ENCODE results near the gene THBS4.

The THBS4 gene

GRCh38 chr5:80034962-80035821 lies at the start of gene THBS4:
Gene THBS4, plus strand, starts transcription at chr5:80035348. Its CDS starts 190 bp downstream, at chr5:80035538.
- peak; percentile 15 for DNase-seq

- no peak for DNase-seq
Observed at GRCh38 chr5:79986260-79986659, 48.9 kb upstream of the THBS4 start.

GRCh38 chr5:79990205-79990597 lies 44.9 kb upstream of the THBS4 start:
- DNase-seq, result no peak

GRCh38 chr5:79990598-79991507 lies 44.3 kb upstream of the THBS4 start, which contains the start of gene MTX3:
Gene MTX3, minus strand, starts transcription at chr5:79991262. Its CDS starts 24 bp downstream, at chr5:79991238.
- peak; percentile 95 for DNase-seq

- no peak for DNase-seq
Observed at GRCh38 chr5:79992891-79993657, 42.1 kb upstream of the THBS4 start.

GRCh38 chr5:79999722-80000121 lies 35.4 kb upstream of the THBS4 start:
- no peak for DNase-seq

- DNase-seq, result no peak
Observed at GRCh38 chr5:80002677-80003076, 32.5 kb upstream of the THBS4 start.

GRCh38 chr5:80008995-80009765 lies 26.0 kb upstream of the THBS4 start:
- DNase-seq, result no peak

- no peak for DNase-seq
Observed at GRCh38 chr5:80010754-80011392, 24.3 kb upstream of the THBS4 start.

GRCh38 chr5:80025069-80025468 lies 10.1 kb upstream of the THBS4 start:
- no peak for DNase-seq

- DNase-seq, result no peak
Observed at GRCh38 chr5:80026841-80027240, 8.3 kb upstream of the THBS4 start.

- no peak for DNase-seq
Observed at GRCh38 chr5:80031109-80031508, 4.0 kb upstream of the THBS4 start.

GRCh38 chr5:80033513-80033912 lies 1.6 kb upstream of the THBS4 start:
- DNase-seq, result peak; percentile 39

GRCh38 chr5:80034559-80034958 lies 589 bp upstream of the THBS4 start:
- DNase-seq, result no peak

GRCh38 chr5:80035839-80036238 lies 691 bp downstream of the THBS4 start:
- no peak for DNase-seq

- no peak for DNase-seq
Observed at GRCh38 chr5:80036615-80037014, 1.5 kb downstream of the THBS4 start.

- DNase-seq, result no peak
Observed at GRCh38 chr5:80037366-80037765, 2.2 kb downstream of the THBS4 start.

GRCh38 chr5:80039650-80040049 lies 4.5 kb downstream of the THBS4 start:
- no peak for DNase-seq

GRCh38 chr5:80041527-80041926 lies 6.4 kb downstream of the THBS4 start:
- no peak for DNase-seq

GRCh38 chr5:80042330-80042729 lies 7.2 kb downstream of the THBS4 start:
- DNase-seq, result no peak

GRCh38 chr5:80043187-80043586 lies 8.0 kb downstream of the THBS4 start:
- no peak for DNase-seq
